ENCODE data around the gene HS1BP3.

The HS1BP3 gene

DNA sequence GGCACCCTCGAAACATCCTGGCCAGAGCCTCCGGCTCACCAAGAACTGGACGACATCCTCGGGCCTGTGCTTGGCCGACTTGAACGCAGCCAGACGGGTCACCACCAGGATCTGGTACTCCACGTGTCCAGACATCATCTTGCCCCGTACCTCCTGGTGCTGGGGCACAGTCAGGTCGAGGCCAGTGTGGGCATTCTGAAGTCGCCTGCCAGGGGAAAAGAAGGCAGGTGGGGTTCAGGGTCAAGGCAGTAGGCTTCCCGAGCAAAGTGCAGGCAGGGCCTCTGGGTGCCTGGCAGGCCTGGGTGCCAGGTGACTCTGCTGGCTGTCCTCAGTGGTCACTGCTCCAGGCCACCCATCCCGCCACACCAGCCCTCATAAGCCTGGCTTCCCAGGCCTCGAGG lies 5.6 kb downstream of the HS1BP3 start:
- DNase-seq = no peak

DNA sequence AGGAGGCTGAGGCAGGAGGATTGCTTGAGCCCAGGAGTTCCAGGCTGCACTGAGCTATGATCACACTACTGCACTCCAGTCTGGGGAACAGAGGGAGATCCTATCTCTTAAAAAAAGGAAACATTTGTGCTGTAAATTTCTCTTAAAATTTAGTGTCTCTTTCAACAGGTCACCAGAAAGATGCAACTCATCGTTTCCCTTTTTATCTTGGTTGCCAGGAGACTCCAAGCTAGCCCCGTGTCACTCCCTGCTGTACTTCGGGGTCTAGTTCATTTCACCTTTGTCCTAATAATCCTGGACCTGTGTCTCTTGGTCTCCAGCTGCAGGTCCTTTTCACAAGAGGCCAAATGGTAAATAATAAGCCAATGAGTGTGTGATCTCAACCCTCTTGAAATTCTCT lies 7.1 kb downstream of the HS1BP3 start:
- no peak for DNase-seq

DNA sequence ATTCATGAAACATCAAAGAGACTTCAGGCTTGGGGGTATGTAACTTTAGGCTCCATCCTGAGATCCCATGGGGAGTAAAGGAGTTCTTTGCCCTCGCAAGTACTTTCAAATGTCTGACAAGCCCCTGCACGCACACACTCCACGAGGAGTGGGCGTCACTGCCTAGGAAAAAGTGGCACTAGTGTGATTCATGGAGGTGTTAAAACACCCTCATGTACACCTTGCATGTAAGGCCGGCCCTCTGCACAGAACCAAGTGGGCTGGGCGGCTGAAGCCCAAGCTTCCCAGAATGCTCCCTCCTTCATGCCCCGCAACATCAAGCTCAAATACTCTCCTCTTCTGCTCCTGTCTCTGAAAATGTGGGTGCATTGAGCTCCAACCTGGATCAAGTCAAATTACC lies 7.8 kb downstream of the HS1BP3 start:
- DNase-seq = no peak

DNA sequence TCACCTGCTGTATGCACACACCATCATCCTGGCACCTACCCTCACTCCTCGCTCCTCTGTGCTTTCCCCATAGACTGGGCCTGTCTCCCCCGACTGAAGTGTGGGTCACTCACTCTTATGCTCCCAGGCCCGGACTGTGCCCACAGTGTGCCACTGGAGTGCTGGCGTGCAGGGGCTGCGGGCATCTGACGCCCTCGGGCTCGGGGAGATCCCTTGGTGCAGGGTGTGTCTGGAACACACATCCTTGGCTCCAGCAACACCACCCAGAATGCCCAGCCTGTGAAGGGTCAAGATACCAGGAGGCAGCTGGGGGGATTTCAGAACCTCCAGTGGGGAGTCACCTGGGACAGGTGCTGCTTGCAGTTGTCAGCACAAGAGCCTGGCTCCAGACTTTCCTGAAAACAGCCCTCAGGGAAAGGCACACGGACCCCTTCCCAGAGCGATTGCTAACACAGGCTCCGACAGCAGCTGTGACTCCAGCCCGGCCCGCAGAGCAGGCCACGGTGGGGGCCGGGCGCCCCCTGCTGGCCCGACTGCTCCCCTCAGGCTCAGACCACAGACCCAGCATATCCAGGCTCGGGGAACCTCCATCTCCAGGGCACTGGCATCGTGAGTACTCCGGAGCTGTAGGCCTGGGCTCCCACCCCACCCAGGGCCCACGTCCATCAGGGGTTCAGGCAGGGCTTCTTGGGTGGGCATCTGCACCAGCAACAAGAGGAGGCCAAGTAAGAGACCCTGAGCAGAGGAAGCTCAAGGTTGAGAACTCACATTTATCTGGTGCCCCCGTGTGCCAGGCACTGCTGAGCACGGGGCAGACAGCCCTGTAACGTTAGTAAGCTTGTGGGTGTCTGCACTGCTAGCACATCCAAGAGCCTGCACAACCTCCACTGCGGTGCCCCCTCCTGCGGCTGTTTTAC lies 8.6 kb downstream of the HS1BP3 start:
- DNase-seq = peak; percentile 41

DNA sequence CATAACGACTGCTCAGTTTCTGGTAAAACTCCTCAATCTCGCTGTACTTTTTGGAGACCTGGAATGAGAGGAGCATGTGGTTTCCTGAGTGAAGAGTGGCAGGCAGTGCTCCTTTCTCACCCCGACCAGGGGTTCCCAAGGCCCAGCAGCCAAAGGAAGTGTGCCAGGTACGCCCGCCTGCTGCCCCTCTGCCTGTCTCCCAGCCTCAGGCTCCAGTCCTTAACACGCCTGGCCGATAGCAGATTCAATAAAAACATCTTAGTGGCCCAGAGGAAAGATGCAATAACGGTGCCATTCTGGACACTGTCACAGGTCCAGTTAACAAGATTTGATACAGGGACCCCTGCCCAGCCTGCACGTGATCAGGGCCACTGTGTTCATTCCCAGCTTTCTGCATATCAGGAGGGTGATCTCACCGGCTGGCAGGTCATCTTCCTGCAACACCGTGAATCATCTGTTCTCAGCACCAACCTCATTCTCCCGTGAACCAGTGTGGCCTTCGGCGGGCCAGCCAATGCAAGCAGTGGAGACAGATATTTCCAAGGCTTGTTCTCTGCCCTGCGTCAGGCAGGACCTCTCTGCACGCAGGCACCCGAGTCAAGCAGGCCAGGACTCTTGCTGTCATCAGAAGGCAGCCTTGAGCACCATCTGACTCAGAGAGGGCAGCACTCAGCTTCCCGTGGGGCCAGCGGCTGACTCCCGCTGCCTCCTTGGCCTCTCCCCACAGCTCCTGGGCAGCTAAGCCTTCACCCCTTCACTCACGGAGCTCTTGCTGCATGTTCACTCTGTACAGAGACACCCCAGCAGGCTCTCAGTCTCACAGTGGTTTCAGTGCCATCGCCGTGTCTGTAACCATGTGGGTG lies 9.5 kb downstream of the HS1BP3 start:
- DNase-seq = no peak

DNA sequence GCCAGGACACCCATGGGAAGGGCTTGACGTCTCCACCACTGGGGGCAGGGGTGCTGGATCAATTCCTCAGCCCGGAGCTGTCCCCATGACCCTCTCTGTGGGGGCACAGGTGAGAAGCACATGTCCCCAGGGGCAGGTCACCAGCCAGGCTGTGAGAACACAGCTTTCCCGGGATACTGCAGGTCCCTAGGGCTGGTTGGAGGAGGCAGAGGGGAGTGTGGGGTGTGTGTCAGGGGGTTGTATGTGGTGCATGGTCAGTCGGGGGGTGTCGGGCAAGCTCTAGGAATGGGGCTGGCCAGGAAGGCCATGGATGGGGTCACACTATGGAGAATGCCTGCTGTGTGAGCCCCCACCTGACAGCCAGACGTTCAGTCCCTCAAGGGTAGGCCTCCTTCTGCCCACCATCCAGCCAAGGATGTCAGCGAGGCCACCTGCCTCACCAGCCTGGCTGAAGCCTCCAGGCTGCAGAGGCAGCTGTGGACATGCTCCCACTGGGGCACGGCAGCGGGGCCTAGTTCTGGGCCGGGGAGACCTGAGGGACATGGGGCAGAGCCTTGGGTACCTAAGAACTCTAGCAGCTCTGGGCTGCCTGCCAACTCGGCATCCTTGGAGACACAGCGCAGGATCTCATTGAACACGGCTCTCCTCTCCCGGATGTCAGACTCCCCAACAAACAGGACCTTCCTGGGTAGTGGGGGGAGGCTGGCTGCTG lies 10.3 kb downstream of the HS1BP3 start:
- no peak for DNase-seq

DNA sequence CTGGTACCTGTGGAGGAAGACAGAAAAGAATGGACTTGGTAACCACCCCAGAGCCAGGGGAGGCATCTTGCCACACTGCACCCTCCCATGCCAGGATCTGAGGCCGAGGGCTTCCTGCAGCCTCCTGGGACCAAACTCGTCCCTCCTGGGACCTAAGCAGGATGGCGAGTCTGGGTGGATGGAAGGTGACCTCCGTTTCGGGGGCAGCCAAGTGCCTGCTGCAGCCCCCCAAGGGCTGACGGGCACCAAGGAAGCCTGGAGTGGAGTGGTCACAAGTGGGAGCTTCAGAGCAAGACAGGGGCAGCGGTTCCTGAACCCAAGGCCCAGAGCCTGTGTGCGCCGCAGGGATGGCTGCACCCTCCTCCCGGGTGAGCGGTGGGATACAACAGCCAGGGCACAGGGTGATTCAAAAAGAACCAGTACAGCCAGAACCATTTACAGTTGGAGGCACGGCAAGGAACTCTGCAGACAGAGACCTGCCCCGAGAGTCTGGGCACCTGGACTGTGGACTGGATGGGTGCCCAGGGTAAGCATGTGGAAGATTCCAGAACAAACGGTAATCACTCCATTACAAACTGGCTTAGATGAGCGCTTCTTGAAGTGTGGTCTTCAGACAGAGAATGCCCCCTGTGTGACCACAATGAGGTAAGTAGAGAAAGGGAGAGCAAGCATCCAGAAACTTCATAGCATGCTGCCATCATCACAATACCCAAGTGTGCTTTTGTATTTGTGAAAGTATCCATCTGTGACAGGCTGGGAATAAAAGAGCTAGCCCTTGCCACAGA lies 12.1 kb downstream of the HS1BP3 start:
- DNase-seq = no peak

DNA sequence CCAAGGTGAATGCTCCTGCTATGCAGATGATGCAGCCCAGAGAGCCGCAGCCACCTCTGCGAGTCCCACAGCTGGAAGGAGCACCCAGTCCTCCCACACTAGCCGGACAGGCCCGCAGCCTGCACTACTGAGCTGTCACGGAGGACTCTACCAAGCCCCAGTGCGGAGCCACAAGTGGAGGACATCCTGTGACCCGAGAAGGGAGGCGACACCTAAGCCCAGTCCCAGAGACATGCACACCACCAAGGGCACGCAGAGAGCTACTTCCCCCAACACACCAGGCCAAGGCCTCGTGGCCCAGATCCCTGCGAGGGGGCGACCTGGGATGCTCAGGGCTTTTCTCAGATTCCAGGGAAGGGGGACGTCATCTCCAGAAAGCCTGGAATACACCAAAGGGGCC lies 12.9 kb downstream of the HS1BP3 start:
- no peak for DNase-seq

DNA sequence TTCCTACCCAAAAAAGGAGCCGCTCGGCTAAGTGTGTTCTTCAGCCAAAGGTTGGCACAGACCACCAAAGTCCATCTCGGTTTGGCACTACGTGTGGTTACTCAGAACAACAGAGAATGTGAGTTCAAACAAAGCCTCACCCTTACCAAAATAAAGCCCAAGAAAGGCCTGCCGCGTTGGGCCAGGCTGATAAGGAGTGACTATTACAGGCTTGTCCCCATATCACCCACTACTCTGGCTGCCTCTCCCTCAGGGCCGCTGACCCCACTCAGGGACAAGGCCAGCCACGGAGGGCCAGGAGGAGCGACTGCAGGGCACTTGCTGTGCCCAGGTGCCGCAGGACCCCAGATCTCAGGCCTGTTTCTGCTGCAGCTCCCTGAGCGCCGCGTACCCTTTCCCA lies 13.8 kb downstream of the HS1BP3 start:
- no peak for DNase-seq

DNA sequence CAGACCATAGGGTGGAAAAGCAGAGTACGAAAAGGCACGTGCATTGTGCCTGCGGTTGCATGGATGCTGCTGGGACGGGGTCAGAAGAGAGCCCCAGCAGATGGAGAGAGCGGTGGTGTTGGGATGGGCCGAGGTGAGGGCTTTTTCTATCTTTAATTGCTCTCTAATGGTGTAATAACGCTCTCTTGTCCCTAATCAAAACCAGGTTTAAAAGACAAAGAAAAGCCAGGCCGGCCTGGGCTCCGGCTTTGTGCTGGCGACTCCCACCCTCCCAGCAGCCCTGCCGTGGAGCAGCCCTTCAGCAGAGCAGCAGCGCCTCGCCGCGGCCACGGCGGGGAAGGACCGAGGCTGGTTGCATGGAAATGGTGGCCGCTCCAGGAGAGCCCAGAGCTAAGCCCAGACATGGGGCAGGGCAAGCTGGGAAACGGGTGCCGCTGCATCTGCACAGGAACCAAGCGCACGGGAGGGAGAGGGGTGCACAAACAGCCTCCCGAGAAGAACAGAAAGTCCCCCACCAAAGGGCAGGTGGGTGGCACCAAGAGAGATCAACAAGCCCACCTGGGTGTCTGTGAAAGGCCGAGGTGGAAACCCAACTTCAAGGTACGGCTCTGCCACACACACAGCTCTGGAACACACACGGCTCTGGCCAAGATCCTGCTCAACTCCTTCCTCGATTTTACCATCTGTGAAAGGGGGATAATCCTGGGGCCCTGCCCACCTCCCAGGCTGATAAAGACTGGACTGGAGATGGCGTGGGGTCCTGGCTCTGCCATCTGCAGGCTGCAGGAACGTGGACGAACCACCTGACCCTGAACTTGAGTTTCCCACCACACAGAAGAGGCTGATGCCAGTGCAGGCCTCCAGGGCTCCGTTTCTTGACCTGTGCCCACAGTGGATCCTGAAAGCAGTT lies 15.0 kb downstream of the HS1BP3 start:
- peak; percentile 84 for DNase-seq

DNA sequence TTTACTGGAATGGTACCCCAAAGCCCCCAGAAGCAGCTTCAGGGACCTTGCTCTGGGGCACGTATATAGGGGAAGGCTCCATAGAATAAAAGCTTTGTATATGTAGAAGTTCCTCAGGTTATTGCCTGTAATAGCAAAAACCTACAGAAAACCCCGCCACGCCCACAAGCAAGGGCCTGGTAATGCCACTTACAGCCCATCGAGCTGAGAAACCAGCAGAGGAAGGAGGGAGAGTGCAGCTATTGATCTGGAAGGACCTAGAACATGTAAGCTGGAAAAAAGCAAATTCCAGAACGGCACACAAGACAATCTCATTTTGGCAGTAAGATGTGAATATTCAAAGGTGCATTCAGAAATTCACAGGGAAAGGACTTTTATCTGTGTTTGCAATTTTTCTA lies 15.8 kb downstream of the HS1BP3 start:
- no peak for DNase-seq

DNA sequence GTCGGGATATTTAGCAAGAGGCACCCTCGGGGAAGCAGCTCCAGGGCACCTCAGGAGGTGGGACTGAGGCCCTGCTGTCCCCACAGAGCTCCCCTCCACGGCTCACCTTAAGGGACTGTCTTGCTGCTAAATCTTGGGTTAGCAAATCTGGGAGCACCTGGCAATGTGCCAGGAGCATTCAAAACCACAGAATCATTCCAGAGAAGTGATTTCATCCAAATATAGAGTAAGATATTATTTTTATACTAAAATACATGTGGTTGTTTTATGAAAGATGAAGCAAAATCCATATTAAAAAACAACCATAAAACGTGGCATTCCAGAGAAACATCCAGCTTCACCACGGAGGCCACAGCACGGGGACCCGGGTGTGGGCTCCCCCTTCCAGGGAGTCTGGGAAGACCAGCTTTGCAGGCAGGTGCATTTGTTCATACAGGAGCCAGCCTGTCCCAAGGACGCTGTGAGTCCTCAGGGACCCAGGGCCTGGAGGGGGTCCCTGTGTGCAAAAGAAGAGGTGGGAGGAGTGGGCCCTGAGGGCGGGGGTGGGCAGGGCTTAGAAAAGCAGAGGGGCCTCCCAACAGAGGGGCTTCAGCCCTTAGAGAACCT lies 16.3 kb downstream of the HS1BP3 start:
- DNase-seq = no peak

DNA sequence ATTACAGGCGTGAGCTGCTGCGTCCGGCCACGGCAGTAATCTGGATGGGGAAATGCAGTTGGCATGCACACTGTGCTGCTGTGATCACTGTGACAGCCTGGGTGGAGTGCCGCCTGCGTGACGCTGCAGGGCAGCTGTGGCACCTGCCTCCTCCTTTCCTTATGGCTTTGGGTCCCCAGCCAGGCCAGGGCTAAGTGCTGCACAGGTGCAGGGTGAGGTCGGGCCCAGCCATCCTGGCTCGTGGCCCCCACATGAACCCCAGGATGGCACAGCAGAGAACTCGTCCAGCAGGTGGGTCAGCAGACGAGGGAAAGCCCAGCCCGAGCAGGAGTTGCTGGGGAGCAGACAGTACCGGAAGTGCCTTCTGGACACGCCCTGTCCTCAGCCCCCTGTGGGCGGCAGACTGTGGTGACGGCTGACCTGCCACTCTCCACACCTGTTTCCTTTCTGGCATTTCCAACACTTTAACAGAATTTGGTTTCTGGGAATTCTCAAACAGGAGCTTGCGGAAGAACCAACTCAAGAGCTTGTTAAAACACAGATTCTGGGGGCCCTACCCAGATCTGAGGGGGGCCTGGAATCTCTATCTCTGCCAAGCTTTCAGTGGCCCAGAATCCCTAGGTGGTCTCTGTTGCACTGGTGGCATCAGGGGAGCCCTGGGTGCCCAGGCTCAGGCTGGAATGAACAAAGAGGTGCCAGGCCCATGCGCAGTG lies 16.9 kb downstream of the HS1BP3 start:
- no peak for DNase-seq

DNA sequence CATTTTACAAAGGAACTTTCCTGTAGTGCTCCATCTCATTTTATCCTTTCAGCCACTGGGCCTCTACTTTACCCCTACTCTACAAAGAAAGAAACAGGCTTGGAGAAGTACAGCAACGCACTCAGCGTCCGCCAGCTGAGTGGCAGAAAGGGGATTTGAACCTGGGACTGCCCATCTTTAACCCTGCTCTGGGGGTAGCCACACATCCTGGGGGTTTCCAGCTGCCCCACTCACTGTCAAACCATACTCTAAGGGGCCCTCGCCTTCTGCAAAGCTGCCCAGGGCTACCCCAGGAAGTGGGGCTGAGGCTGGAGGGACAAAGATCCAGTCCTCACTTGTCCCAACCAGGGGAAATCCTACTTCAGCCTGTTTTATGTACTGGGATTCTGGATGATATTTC lies 17.9 kb downstream of the HS1BP3 start:
- DNase-seq = no peak

DNA sequence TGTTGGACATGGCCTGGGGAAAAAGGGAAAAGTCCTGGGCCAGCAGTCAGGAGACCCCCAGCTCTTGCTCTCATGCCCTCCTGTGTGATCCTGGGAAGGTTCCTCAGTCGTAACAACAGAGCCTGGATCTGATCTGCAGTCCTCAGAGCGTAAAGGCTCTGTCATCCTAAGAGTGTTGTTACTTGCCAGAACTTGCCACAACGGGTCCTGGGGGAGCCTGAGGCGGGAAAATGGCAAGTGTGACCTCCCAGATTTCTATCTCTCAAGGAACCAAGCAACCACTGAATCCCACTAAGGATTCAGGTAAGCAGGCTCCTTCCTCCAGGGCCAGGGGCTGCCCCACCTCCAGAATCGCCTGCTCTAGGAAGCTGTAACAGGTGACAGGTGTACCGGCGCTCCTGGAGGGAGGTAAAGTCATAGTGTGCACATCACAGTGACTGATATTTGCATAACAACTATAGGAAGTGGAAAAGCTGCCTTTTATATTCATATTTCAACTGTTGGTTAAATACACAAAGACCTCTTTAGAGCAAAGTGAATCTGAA lies 18.4 kb downstream of the HS1BP3 start:
- no peak for DNase-seq

DNA sequence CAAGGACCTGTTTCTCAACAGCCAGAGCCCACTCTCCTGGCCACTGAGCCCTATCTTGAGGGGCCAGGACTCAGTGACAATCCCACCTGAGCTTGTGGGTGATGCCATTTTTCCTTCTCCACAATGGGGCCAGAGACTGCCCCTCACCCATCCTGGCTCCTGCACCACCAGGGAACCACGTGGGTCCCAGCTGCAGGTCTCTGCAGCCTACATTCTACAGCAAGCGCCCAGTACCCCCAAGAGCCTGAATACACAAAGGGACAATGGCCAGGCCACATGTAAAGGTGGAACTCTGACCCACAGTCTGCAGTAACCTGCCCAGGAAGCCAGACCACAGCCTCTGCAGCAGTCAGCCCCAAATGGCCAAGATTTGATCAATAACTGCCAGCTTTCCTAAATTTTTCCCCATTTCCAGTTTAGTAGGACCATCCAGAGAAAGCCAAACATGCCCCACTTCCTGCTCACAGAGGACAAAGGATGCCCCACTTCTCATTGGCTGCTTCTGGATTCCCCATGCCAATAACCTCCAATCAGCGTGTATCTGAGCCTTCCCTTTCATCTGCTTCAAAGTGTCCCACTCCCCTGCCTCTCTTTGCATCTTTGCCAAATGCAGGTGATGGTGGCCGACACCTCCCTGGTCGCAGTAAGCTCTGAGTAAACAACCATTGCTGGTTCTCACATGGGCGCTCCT lies 19.1 kb downstream of the HS1BP3 start:
- no peak for DNase-seq

DNA sequence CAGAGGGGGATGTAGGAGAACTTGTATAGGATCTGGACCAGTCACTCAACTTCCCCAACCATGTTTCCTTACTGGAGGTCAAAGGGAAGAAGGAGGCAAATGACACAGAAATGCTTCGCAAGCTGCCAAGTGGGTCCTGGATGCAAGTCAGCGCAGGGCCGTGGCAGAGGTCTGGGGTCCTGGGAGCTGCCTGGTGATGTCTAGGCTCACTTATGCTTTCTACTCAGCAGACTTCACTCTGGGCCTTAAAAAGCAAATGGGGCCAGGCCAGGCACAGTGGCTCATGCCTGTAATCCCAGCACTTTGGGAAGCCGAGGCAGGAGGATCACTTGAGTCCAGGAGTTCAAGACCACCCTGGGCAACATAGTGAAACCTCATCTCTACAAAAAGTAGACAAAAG lies 19.9 kb downstream of the HS1BP3 start:
- no peak for DNase-seq

DNA sequence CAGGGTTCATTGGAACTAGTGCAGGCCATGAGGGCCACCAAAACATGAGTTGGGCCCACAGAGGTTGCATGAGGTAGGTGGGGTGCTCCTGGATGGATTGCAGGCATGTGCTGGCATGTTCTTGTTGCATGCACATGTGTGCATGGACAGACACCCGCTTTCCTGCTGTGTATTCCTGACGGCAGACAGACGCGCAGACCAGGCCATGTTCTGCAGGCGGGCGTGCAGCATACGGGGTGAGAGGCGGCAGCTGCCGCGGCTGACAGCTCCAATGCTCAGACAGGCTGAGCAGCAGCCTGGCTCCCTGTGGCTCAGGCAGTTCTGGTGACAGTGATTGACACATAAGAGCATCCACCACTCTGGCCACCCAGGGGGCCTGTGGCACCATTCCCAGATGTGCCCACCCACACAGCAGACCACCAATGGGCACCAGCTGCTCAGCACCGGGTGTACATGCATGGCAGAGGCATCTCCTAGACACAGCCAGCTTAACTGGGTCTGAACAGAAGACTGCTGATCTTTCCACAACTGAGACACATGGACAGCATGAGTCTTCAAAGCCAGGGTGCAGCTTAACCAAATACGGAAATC lies 21.2 kb downstream of the HS1BP3 start:
- no peak for DNase-seq

DNA sequence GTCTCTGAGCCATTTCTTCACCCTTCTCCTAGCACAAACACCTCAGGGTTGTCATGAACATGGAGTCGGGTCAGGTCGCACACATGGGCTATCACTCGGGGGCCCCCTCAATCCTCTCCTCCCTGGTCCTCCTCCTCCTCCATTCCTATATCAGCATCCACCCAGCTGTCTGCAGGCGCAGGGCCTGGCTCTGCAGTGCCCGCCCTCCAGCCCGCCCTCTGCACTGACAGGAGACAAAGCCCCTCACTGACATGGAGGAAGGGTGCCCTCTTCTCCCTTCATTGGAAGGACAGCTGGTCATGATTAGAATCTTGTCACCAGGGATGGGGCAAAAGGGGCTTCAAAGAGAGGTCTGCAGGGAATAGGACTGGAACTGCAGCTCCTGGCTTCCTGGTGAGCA lies 21.7 kb downstream of the HS1BP3 start:
- DNase-seq = no peak

All from NCI-H2227 treated with DMSO at 0.1 percent for 48 hours (cell line).